Stimulated activated CD8-positive, alpha-beta memory T cell treated with anti-CD3 and anti-CD28 coated beads, Interleukin-4, amount 100 ng/mL, for 24 hours (primary cell): Measurements from ENCODE around the gene AKT1.

ENCODE experiments used
- DNase-seq: peaks from one replicate; pipeline ENCODE4 v3.0.0-alpha.2; 2020; ENCODE audit warnings: low read depth

AKT1 gene

GRCh38 chr14:104723651-104724406 is 71.7 kb downstream of the AKT1 start, which contains the start of gene ADSS1:
TSS of gene ADSS1 (plus strand) at chr14:104724229. CDS start at chr14:104724271, 42 bp downstream.
- peak; percentile 38 for DNase-seq

- DNase-seq = no peak
These were observed 72.5 kb downstream of the AKT1 start for GRCh38 chr14:104722938-104723650.

DNA sequence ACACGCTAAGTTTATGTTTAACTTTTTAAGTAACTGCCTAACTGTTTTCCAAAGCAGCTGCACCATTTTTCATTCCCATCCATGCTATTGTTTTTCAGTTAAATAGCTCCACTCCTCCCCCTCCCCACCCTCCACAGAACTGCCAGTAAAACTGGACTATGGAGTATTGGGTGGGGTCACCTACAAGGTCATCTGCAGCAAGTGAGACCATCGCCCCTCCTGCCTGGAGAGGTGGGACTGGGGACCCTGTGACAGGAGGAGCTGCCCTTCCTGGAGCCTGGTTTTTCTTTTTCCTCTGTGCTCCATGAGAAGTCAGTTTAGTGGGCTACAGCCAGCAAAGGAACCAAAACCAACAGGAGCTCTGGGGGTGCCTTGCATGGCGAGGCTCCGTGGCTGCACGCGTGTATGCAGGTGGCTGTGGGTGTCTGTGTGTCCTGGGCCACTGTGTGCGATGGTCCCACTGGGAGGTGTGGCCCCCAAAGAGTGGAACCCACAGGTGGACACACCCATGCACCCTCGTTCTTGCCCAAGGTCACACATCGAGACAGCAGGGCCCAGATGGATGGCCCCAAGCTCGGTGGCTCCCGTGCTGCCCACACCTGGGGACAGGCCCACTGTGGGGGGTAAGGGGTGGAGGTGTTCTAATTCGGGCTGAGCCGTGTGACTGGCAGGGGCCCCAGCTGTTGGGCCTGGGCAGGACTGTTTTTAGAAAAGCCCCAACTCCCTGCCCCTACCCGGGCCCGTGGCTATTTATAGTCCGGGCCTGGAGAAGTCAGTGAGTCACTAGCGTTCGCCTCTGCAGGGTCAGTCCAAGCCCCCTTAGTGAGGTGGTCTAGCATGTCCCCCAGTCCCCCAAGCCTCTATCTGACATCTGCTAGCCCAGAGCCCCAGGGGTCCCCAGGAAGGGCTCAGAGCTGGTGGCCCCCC is 73.8 kb downstream of the AKT1 start:
- DNase-seq = no peak
